GM12875 (cell line): ENCODE data around the gene FTCDNL1.

Experiments
- H3K4me3 ChIP-seq: one replicate; pipeline ENCODE4 v1.5.1; 2011; ENCODE audit warnings: low read depth, low read length, control low read depth
- CTCF ChIP-seq: IDR thresholded peaks from 2 replicates; pipeline ENCODE4 v1.5.1; 2011; ENCODE audit warnings: low read depth, mild to moderate bottlenecking, control low read depth, inconsistent platforms, low read length, moderate library complexity, borderline replicate concordance; ENCODE audit not compliant: insufficient read depth

The FTCDNL1 gene

GRCh38 chr2:199855812-199856211 is 4.8 kb upstream of the FTCDNL1 start:
- H3K4me3 ChIP-seq, result no peak overlapping the region
- TF ChIP-seq CTCF, result no peak

- TF ChIP-seq CTCF, result no peak
- no peak overlapping the region for H3K4me3 ChIP-seq
These were observed 891 bp upstream of the FTCDNL1 start for GRCh38 chr2:199851883-199852282.

GRCh38 chr2:199851501-199851810 is 464 bp upstream of the FTCDNL1 start:
- TF ChIP-seq CTCF, result no peak
- H3K4me3 ChIP-seq, result peak overlapping the region; percentile 73

GRCh38 chr2:199850218-199850717 is 724 bp downstream of the FTCDNL1 start:
- H3K4me3 ChIP-seq, result peak overlapping the region; percentile 73
- no peak for TF ChIP-seq CTCF

- no peak overlapping the region for H3K4me3 ChIP-seq
- TF ChIP-seq CTCF, result no peak
These were observed 2.4 kb downstream of the FTCDNL1 start for GRCh38 chr2:199848389-199849130.

GRCh38 chr2:199847181-199847864 is 3.7 kb downstream of the FTCDNL1 start:
- TF ChIP-seq CTCF, result no peak
- H3K4me3 ChIP-seq, result no peak overlapping the region
